Keratinocyte (primary cell): ENCODE measurements around the gene GNPTAB. TPM values are rescaled to one million over a fixed set of nuclear protein-coding genes. Genes with fewer than 3 reads are reported as not detected.
A peak's percentile ranks its signal among the peaks of the same experiment; 100 is the strongest.

Source experiments
- DNase-seq: peaks from one replicate; pipeline ENCODE4 v3.0.0-alpha.2; 2011; ENCODE audit warnings: low read depth, missing footprints, low spot score
- FAIRE-seq: peaks from 2 replicates; lab custom pipeline; 2011; peaks lifted over from hg19 to GRCh38; lab: Jason Lieb, UNC
- H2AFZ ChIP-seq: 2 replicates; pipeline ENCODE4 v1.6.0; 2012; ENCODE audit warnings: low read length, control low read depth, inconsistent platforms; ENCODE audit not compliant: control insufficient read depth
- H3K27ac ChIP-seq: 2 replicates; pipeline ENCODE4 v1.5.1; 2011; ENCODE audit warnings: low read length; ENCODE audit not compliant: control insufficient read depth, insufficient read depth
- H3K27me3 ChIP-seq: 3 replicates; pipeline ENCODE4 v1.6.0; 2011; ENCODE audit warnings: low read length; ENCODE audit not compliant: control insufficient read depth, insufficient read depth; ENCODE audit errors: extremely low read depth
- H3K36me3 ChIP-seq, 2 experiments: 2 replicates in 1 of 2; 3 replicates in 1 of 2; pipeline ENCODE4 v1.5.1; 2011; ENCODE audit warnings: low read length in 2 of 2, mild to moderate bottlenecking in 1 of 2; ENCODE audit not compliant: control insufficient read depth in 2 of 2, insufficient read depth in 2 of 2; ENCODE audit errors: extremely low read depth in 1 of 2
- H3K4me1 ChIP-seq: 3 replicates; pipeline ENCODE4 v1.5.1; 2011; ENCODE audit warnings: low read length; ENCODE audit not compliant: control insufficient read depth, insufficient read depth; ENCODE audit errors: extremely low read depth
- H3K4me2 ChIP-seq: 3 replicates; pipeline ENCODE4 v1.6.0; 2011; ENCODE audit warnings: low read depth, low read length; ENCODE audit not compliant: control insufficient read depth, insufficient read depth; ENCODE audit errors: extremely low read depth
- H3K4me3 ChIP-seq, 3 experiments: fragments of 200-600 bp in 1 of 3; sonication (generic) in 1 of 3; 2 replicates in 2 of 3; 3 replicates in 1 of 3; pipeline ENCODE4 v1.5.1; 2011 to 2016; ENCODE audit warnings: low read length in 3 of 3, mild to moderate bottlenecking in 3 of 3, control low read depth in 2 of 3, inconsistent platforms in 1 of 3, low read depth in 1 of 3, mixed read lengths in 1 of 3, mixed run types in 1 of 3, moderate library complexity in 1 of 3; ENCODE audit not compliant: control insufficient read depth in 2 of 3, insufficient read depth in 2 of 3; ENCODE audit errors: extremely low read depth in 1 of 3
- H3K79me2 ChIP-seq: 2 replicates; pipeline ENCODE4 v1.6.0; 2012; ENCODE audit warnings: low read length; ENCODE audit not compliant: control insufficient read depth, insufficient read depth
- H3K9ac ChIP-seq: 3 replicates; pipeline ENCODE4 v1.6.0; 2011; ENCODE audit warnings: low read length; ENCODE audit not compliant: control insufficient read depth, insufficient read depth; ENCODE audit errors: extremely low read depth
- H3K9me1 ChIP-seq: 3 replicates; pipeline ENCODE4 v1.6.0; 2011; ENCODE audit warnings: low read length; ENCODE audit not compliant: control insufficient read depth, insufficient read depth; ENCODE audit errors: extremely low read depth
- H3K9me3 ChIP-seq: 2 replicates; pipeline ENCODE4 v1.5.1; 2012; ENCODE audit warnings: low read depth, low read length; ENCODE audit not compliant: control insufficient read depth
- H4K20me1 ChIP-seq: 3 replicates; pipeline ENCODE4 v1.6.0; 2011; ENCODE audit warnings: low read length; ENCODE audit not compliant: control insufficient read depth, insufficient read depth; ENCODE audit errors: extremely low read depth
- CTCF ChIP-seq, 3 experiments: IDR thresholded peaks in 1 of 3; conservative IDR thresholded peaks in 1 of 3; optimal IDR thresholded peaks in 1 of 3; 2 replicates in 2 of 3; 3 replicates in 1 of 3; pipeline versions ENCODE3 to v1.5.1; 2011; ENCODE audit warnings: low read length in 3 of 3, mild to moderate bottlenecking in 3 of 3, moderate library complexity in 2 of 3, control low read depth in 1 of 3, inconsistent platforms in 1 of 3; ENCODE audit not compliant: insufficient read depth in 2 of 3; ENCODE audit errors: extremely low read depth in 1 of 3
- EZH2 ChIP-seq: IDR thresholded peaks from one replicate; pipeline ENCODE4 v1.6.1; 2012; ENCODE audit warnings: inconsistent platforms, mild to moderate bottlenecking, low read length, moderate library complexity
- dilution Hi-C: fragments of 300-500 bp; cut with MboI; formaldehyde crosslinking; loops from one replicate; pipeline ENCODE4 v1.7.0; 2020; ENCODE audit warnings: low sequenced_read_pairs; ENCODE audit not compliant: extremely low pct_ligation_motif_present
- polyA plus RNA-seq, 5 experiments: library from polyadenylated mRNA; depleted of rRNA in 3 of 5; stranded (reverse) in 3 of 5; stranded (forward) in 1 of 5; unstranded in 1 of 5; fragments of >200 nt; gene quantifications; 1 replicate in 1 of 5; 2 replicates in 3 of 5; 3 replicates in 1 of 5; pipeline versions ENCODE4 v1.2.1 to v1.2.3, GENCODE V29; 2011 to 2012; ENCODE audit warnings: missing spikeins in 2 of 5, low read depth in 1 of 5, low replicate concordance in 1 of 5

The GNPTAB gene
- polyA plus RNA-seq, 1 donor (not counting 4 experiments of a cell fraction or from before 2014, with no cell fraction given), result 35.7 TPM

GRCh38 chr12:101838628-101839323 is 8.0 kb upstream of the GNPTAB start:
- dilution Hi-C loops, result no loop called here
- Histone ChIP-seq H3K9me1 (no peaks in the 10 kb centered on the region), H4K20me1 (no peaks in the 10 kb centered on the region), H3K4me3 (no peak overlapping the region), H2AFZ (no peak overlapping the region), H3K4me2 (no peak overlapping the region), H3K9me3 (no peaks in the 10 kb centered on the region), H3K9ac (no peak overlapping the region), H3K27ac (no peak overlapping the region), H3K36me3 (no peaks in the 10 kb centered on the region), H3K27me3 (no peaks in the 10 kb centered on the region), H3K4me1 (peaks cover 6% of the 10 kb centered on the region), H3K79me2 (no peaks in the 10 kb centered on the region)
- no peak for TF ChIP-seq EZH2
- TF ChIP-seq CTCF (optimal IDR thresholded peaks at IDR 0.05 in 1 of 3, IDR thresholded peaks at IDR 0.05 in 1 of 3, conservative IDR thresholded peaks at IDR 0.05 in 1 of 3; ENCODE audit: extremely low read depth in 1 of 3, insufficient read depth in 2 of 3, low read length in 3 of 3), result no peak
- FAIRE-seq, result no peak
- DNase-seq, result no peak

- Histone ChIP-seq H4K20me1 (no peaks in the 10 kb centered on the region), H3K79me2 (peaks cover 20% of the 10 kb centered on the region), H3K36me3 (no peaks in the 10 kb centered on the region), H3K4me1 (peaks cover 14% of the 10 kb centered on the region), H3K9ac (no peak overlapping the region), H3K9me3 (no peaks in the 10 kb centered on the region), H3K4me2 (no peak overlapping the region), H3K4me3 (no peak overlapping the region), H2AFZ (peak overlapping the region; percentile 7), H3K27me3 (no peaks in the 10 kb centered on the region), H3K9me1 (no peaks in the 10 kb centered on the region), H3K27ac (no peak overlapping the region)
- DNase-seq, result no peak
- no peak for TF ChIP-seq CTCF (optimal IDR thresholded peaks at IDR 0.05 in 1 of 3, IDR thresholded peaks at IDR 0.05 in 1 of 3, conservative IDR thresholded peaks at IDR 0.05 in 1 of 3; ENCODE audit: extremely low read depth in 1 of 3, insufficient read depth in 2 of 3, low read length in 3 of 3)
- TF ChIP-seq EZH2, result no peak
- FAIRE-seq, result no peak
- dilution Hi-C loops, result no loop called here
These were observed 1.3 kb upstream of the GNPTAB start for GRCh38 chr12:101832030-101832429.
